Neural cell (in vitro differentiated cells): ENCODE data around the gene CPT1A. TPM values are rescaled to one million over a fixed set of nuclear protein-coding genes. Genes with fewer than 3 reads are reported as not detected.

ENCODE experiments used
- H2AFZ ChIP-seq: fragments of 200-600, 300-800 bp; sonication (generic), shearing (Covaris generic); 2 replicates; pipeline ENCODE4 v1.6.0; 2014; ENCODE audit warnings: low read depth, mild to moderate bottlenecking, antibody characterized with exemption, low read length, moderate library complexity
- H3F3A ChIP-seq: fragments of 200-600 bp; shearing (Covaris generic); 2 replicates; pipeline ENCODE4 v1.6.1; 2016; ENCODE audit warnings: mild to moderate bottlenecking, moderate library complexity, mixed read lengths, antibody characterized with exemption, low read length; ENCODE audit not compliant: insufficient read depth, poor library complexity, severe bottlenecking
- H3K27ac ChIP-seq: fragments of 200-600, 300-800 bp; sonication (generic), shearing (Covaris generic); 2 replicates; pipeline ENCODE4 v1.5.1; 2014; ENCODE audit warnings: mild to moderate bottlenecking, low read length, moderate library complexity
- H3K27me3 ChIP-seq: fragments of 300-800, 200-600 bp; sonication (generic), shearing (Covaris generic); 2 replicates; pipeline ENCODE4 v1.6.0; 2014; ENCODE audit warnings: mild to moderate bottlenecking, low read depth, low read length, moderate library complexity; ENCODE audit not compliant: insufficient read depth
- H3K36me3 ChIP-seq: fragments of 300-800, 200-600 bp; sonication (generic), shearing (Covaris generic); 2 replicates; pipeline ENCODE4 v1.5.1; 2014; ENCODE audit warnings: mild to moderate bottlenecking, antibody characterized with exemption, low read length, moderate library complexity; ENCODE audit not compliant: insufficient read depth
- H3K4me2 ChIP-seq: fragments of 300-800, 200-600 bp; sonication (generic), shearing (Covaris generic); 2 replicates; pipeline ENCODE4 v1.6.0; 2014; ENCODE audit warnings: mild to moderate bottlenecking, low read length
- H3K4me3 ChIP-seq: fragments of 300-800, 200-600 bp; sonication (generic), shearing (Covaris generic); 2 replicates; pipeline ENCODE4 v1.5.1; 2014; ENCODE audit warnings: mild to moderate bottlenecking, low read length, moderate library complexity
- H3K79me2 ChIP-seq: fragments of 200-600 bp; shearing (Covaris generic); replicated peaks from 2 replicates; pipeline ENCODE4 v1.6.0; 2014; ENCODE audit warnings: mild to moderate bottlenecking, low read length, moderate library complexity; ENCODE audit not compliant: insufficient read depth
- H3K9ac ChIP-seq: fragments of 300-800, 200-600 bp; sonication (generic), shearing (Covaris generic); 2 replicates; pipeline ENCODE4 v1.6.1; 2016; ENCODE audit warnings: mild to moderate bottlenecking, low read length, mixed read lengths
- H3K9me2 ChIP-seq: fragments of 200-600 bp; shearing (Covaris generic); 2 replicates; pipeline ENCODE4 v1.6.1; 2016; ENCODE audit warnings: mild to moderate bottlenecking, low read length, mixed read lengths; ENCODE audit not compliant: insufficient read depth
- H3K9me3 ChIP-seq: fragments of 200-600, 300-800 bp; sonication (generic), shearing (Covaris generic); 2 replicates; pipeline ENCODE4 v1.6.1; 2016; ENCODE audit warnings: mild to moderate bottlenecking, mixed run types, low read length, moderate library complexity, mixed read lengths
- H4K20me1 ChIP-seq: fragments of 200-600 bp; shearing (Covaris generic); 2 replicates; pipeline ENCODE4 v1.6.1; 2016; ENCODE audit warnings: mild to moderate bottlenecking, mixed run types; ENCODE audit not compliant: insufficient read depth
- EP300 ChIP-seq: fragments of 450-650 bp; conservative IDR thresholded peaks from 2 replicates; pipeline ENCODE4 v1.6.1; 2014; ENCODE audit warnings: antibody characterized with exemption, mild to moderate bottlenecking, moderate library complexity; ENCODE audit not compliant: poor library complexity, severe bottlenecking
- EZH2 ChIP-seq: fragments of 200-600, 300-800 bp; shearing (Covaris generic), sonication (generic); IDR thresholded peaks from 2 replicates; pipeline ENCODE4 v1.6.1; 2014; ENCODE audit warnings: antibody characterized with exemption, low read length, borderline replicate concordance, mild to moderate bottlenecking; ENCODE audit not compliant: insufficient read depth, poor library complexity, severe bottlenecking
- MXI1 ChIP-seq: fragments of 450-650 bp; conservative IDR thresholded peaks from 2 replicates; pipeline ENCODE4 v1.6.1; 2014; ENCODE audit warnings: antibody characterized with exemption, mild to moderate bottlenecking; ENCODE audit not compliant: poor library complexity, severe bottlenecking
- POLR2AphosphoS5 ChIP-seq: IDR thresholded peaks from 2 replicates; pipeline ENCODE4 v1.6.1; 2012
- RAD21 ChIP-seq: fragments of 450-650 bp; conservative IDR thresholded peaks from 2 replicates; pipeline ENCODE4 v1.6.1; 2014; ENCODE audit warnings: antibody characterized with exemption, mild to moderate bottlenecking, moderate library complexity
- SMC3 ChIP-seq: fragments of 450-650 bp; conservative IDR thresholded peaks from 2 replicates; pipeline ENCODE4 v1.6.1; 2014; ENCODE audit warnings: antibody characterized with exemption, mild to moderate bottlenecking, moderate library complexity; ENCODE audit not compliant: poor library complexity
- TAF1 ChIP-seq: IDR thresholded peaks from 2 replicates; pipeline ENCODE4 v1.6.1; 2012; ENCODE audit warnings: low read depth
- polyA plus RNA-seq: library from polyadenylated mRNA; depleted of rRNA; stranded (reverse); fragments of >200 nt; gene quantifications from 2 replicates; pipeline ENCODE4 v1.2.3, GENCODE V29; 2014
- TF ChIP-seq, protein P1 (sequence below): IDR thresholded peaks from 2 replicates; pipeline ENCODE4 v1.6.1; 2012; ENCODE audit warnings: borderline replicate concordance
- TF ChIP-seq, protein P2 (sequence below): fragments of 450-650 bp; IDR thresholded peaks from 2 replicates; pipeline ENCODE4 v1.5.1; 2014; ENCODE audit warnings: antibody characterized with exemption, mild to moderate bottlenecking, moderate library complexity; ENCODE audit not compliant: poor library complexity, severe bottlenecking

CPT1A gene
- polyA plus RNA-seq, 1 donor from 2014 or later = 0.35 TPM

DNA sequence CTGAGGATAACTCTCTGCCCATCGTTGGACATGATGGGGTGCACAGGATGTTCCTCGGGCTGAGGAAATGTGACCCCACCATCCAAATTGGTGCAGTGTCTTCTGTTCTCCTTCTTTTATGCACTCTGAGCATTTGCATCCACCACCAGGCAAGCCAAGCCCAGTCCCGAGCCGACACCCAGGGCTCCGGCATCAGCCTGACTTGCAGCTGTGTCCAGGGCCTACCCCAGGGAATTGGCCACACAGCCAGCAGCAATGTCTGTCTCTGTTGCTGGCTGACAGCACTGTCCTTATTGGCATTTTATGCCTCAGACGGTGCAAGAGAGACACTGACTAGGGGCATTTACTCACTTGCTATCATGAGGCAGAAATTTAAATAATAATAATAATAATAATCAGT is 25.4 kb upstream of the CPT1A start:
- no peaks in the 10 kb centered on the region for H3K79me2 ChIP-seq
- H3K4me2 ChIP-seq = no peak overlapping the region
- no peaks in the 10 kb centered on the region for H4K20me1 ChIP-seq
- H3K4me3 ChIP-seq = no peak overlapping the region
- no peak overlapping the region for H3K27ac ChIP-seq
- no peaks in the 10 kb centered on the region for H3F3A ChIP-seq
- H3K9ac ChIP-seq = no peak overlapping the region
- TF ChIP-seq EZH2 (no peak), SMC3 (no peak), POLR2AphosphoS5 (no peak), MXI1 (no peak), TAF1 (no peak), RAD21 (no peak), EP300 (no peak)
- TF ChIP-seq, protein P1, sequence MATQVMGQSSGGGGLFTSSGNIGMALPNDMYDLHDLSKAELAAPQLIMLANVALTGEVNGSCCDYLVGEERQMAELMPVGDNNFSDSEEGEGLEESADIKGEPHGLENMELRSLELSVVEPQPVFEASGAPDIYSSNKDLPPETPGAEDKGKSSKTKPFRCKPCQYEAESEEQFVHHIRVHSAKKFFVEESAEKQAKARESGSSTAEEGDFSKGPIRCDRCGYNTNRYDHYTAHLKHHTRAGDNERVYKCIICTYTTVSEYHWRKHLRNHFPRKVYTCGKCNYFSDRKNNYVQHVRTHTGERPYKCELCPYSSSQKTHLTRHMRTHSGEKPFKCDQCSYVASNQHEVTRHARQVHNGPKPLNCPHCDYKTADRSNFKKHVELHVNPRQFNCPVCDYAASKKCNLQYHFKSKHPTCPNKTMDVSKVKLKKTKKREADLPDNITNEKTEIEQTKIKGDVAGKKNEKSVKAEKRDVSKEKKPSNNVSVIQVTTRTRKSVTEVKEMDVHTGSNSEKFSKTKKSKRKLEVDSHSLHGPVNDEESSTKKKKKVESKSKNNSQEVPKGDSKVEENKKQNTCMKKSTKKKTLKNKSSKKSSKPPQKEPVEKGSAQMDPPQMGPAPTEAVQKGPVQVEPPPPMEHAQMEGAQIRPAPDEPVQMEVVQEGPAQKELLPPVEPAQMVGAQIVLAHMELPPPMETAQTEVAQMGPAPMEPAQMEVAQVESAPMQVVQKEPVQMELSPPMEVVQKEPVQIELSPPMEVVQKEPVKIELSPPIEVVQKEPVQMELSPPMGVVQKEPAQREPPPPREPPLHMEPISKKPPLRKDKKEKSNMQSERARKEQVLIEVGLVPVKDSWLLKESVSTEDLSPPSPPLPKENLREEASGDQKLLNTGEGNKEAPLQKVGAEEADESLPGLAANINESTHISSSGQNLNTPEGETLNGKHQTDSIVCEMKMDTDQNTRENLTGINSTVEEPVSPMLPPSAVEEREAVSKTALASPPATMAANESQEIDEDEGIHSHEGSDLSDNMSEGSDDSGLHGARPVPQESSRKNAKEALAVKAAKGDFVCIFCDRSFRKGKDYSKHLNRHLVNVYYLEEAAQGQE = no peak
- TF ChIP-seq, protein P2, sequence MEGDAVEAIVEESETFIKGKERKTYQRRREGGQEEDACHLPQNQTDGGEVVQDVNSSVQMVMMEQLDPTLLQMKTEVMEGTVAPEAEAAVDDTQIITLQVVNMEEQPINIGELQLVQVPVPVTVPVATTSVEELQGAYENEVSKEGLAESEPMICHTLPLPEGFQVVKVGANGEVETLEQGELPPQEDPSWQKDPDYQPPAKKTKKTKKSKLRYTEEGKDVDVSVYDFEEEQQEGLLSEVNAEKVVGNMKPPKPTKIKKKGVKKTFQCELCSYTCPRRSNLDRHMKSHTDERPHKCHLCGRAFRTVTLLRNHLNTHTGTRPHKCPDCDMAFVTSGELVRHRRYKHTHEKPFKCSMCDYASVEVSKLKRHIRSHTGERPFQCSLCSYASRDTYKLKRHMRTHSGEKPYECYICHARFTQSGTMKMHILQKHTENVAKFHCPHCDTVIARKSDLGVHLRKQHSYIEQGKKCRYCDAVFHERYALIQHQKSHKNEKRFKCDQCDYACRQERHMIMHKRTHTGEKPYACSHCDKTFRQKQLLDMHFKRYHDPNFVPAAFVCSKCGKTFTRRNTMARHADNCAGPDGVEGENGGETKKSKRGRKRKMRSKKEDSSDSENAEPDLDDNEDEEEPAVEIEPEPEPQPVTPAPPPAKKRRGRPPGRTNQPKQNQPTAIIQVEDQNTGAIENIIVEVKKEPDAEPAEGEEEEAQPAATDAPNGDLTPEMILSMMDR = no peak
- peaks cover 3% of the 10 kb centered on the region for H3K9me3 ChIP-seq
- H3K9me2 ChIP-seq = no peaks in the 10 kb centered on the region
- H2AFZ ChIP-seq = no peak overlapping the region
- no peaks in the 10 kb centered on the region for H3K27me3 ChIP-seq
- no peaks in the 10 kb centered on the region for H3K36me3 ChIP-seq

DNA sequence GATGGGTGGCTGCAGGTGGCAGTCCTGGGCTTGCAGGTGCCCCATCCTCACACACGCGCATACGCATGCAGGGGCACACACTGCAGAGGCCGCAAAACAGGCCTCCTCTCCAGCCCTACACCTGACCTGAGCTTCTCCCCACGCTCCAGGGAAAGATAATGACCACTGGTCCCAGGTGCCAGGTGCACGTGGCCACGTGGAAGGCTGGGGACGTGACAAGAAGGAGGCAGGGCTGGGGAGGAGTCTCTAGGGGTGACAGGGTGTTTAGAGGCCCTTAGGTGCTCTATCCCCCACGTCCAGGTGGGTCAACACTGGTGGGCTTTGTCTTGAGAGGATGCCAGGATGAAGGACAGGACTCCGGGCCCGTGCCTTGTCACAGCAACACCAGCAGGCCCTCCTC is 23.5 kb upstream of the CPT1A start:
- Histone ChIP-seq H3K79me2 (no peaks in the 10 kb centered on the region), H2AFZ (no peak overlapping the region), H3F3A (no peaks in the 10 kb centered on the region), H4K20me1 (no peaks in the 10 kb centered on the region), H3K27me3 (no peaks in the 10 kb centered on the region), H3K9ac (no peak overlapping the region), H3K9me3 (peaks cover 3% of the 10 kb centered on the region), H3K4me2 (no peak overlapping the region), H3K36me3 (no peaks in the 10 kb centered on the region), H3K27ac (no peak overlapping the region), H3K9me2 (no peaks in the 10 kb centered on the region), H3K4me3 (no peak overlapping the region)
- TF ChIP-seq EZH2 = no peak
- TF ChIP-seq POLR2AphosphoS5 = no peak
- no peak for TF ChIP-seq TAF1
- no peak for TF ChIP-seq RAD21
- TF ChIP-seq MXI1 = no peak
- TF ChIP-seq, protein P2 = no peak
- no peak for TF ChIP-seq EP300
